Colon (tissue), 2 donors: Measurements from ENCODE around the gene PEX11B.

ENCODE experiments used
- FAIRE-seq: peaks from 2 replicates; lab custom pipeline; 2012; peaks lifted over from hg19 to GRCh38; lab: Jason Lieb, UNC
- donor health status: control.
- donor health status: control.

PEX11B gene

DNA sequence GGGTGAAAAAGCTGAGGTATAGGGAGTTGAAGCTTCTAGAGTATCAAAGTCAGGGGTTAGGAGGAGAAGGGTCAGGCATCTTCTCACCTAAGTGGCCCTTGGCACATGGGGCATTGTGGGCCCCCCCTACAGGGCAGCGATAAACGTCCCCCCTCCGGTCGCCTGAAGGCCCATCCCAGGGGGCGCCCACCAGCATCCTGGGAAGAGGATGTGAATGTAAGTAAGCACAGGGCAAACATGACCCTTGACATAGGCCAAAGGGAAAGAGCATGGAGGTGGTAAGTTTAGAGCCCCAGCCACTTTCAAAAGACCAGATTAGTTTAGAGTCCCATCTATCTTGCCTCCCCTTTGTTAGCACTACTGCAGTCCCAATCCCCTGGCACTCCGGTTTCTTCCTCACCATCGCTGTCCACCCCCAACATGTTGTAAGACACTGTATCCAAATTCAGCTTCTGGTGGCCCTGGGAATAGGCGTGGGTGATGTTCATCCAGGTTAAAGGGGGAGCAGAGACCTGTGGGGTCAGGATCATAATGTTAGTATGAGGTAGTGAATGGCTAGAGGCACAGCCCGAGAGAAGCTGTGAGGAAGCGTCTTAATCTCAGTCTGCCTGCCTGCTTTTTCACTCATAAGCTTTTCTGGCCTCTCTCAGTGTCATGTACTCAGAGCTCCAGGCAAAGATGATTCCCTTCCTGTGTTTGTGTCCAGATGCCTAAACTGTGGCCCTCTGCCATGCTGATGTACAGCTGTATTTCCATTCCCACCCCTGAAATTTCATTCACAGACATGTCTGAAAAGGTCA is 11.4 kb downstream of the PEX11B start:
- no peak for FAIRE-seq

DNA sequence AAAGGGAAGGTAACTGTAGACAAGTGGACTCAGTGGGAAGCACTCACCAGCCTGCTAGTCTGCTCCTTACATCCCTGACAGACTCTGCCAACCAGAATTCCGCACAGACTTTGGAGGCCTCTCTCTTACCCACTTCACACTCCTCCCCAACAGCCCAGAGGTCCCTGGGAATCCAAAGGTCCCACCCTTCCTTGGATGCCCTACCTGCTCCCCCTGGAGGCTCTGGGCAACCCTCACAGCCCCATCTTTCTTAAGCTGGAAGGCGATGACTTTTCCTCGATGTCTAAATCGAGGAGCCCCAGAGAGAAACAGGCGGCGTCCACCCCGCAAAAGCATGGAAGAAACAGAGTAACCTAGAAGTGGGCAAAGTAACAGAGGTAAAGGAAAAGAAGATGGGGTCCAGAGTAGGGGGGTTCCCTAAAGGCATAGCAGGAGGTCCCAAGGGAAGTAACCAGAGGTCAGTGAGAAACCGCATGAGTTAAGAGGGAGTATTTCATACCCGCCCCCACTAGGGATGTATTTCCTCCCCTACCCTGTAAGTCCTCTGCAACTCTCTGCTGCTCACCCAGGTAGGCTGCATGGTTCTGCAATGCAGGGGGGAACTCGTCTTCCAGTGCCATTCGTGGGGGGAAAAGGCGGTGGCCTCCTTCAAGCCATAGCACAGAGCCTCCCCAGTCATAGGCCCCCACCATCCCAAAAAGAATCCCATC is 17.1 kb downstream of the PEX11B start:
- no peak for FAIRE-seq

DNA sequence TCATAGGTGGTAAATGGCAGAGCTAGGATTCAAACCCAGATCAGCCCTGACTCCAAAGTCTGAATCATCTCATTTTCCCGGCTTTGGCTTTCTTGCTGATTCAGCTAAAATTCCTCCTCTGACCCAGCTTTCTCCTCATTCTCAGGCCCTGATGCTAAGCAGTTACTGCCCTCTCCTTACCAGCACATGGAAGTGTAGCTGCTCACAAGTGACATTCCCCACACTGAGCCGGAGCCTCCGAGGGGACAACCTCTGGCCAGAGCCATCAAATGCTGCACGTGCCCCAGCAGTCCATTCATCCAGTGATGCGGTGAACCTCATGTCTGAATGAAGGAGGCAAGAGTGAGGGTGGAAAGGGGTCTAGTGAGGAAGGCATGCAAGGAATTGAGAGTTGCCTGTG is 19.8 kb downstream of the PEX11B start:
- no peak for FAIRE-seq

DNA sequence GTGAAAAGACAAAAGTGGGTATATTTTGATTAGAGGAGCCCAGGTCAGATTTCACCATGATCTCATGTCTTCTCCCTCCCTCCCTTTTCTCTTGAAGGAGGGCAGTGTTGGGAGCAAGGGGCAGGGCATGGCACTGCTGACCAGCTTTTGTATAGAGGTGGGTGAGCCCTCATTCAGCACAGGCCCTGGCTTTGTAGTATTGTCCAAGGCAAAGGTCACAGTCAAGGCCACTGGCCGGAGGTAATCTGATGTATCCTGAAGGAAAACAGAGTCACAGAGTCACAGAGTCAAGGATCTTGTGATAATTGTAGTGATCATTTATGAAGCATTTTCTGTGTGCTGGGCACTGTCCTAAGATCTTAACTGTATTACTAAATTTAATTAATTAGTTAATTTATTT is 20.5 kb downstream of the PEX11B start:
- no peak for FAIRE-seq

DNA sequence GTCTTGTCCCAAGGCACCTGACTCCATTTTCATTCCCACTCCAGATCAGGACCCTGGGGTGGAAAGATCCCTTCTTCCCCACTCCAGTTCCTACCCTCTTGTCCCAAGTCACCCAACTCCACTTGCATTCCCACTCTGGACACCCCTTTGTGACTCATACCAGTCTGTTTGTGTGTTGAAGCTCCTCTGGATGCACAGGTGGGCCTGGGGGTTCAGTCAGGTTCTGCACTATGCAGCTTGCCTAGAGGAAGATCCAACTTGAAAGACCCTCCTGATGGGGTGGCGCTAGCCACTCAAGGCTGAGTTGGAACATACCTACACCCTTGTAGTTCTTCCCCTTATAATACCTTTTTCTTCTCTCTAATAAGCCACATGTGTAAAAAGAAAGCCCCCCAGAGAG is 23.0 kb downstream of the PEX11B start:
- no peak for FAIRE-seq

DNA sequence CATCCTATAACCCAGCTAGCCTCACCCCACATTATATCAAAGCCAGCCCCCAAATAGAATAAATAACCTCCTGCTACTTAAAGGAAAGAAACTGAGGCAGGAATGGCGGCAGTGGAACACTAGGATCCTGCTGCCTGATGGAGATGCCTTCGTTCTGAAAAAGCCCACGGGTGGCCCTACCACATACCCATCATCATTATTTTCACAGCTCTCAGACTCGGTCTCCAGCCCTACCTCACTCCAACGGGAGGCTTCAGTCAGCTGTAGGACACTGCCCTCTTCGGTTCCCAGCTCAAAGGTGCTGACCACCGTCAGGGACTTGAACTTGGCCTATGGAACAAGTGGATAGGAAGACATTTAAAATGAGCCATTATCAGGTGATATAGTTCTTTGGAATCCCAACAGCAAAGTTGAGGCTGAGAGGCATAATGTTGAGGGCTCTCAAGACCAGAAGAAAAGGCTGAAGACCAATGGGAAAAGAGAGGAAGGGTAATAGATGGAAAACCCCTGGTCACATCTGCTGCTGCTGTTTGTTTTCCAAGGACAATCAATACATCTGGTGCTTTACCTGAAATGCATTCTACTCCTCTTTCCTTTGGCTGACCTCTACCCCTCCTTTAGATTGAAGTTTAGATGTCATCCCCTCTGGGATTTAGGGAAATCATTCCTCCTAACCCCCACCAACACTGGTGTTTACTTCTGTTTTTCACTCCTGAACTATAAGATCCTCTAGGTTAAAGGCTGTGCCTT is 25.0 kb downstream of the PEX11B start:
- no peak for FAIRE-seq

DNA sequence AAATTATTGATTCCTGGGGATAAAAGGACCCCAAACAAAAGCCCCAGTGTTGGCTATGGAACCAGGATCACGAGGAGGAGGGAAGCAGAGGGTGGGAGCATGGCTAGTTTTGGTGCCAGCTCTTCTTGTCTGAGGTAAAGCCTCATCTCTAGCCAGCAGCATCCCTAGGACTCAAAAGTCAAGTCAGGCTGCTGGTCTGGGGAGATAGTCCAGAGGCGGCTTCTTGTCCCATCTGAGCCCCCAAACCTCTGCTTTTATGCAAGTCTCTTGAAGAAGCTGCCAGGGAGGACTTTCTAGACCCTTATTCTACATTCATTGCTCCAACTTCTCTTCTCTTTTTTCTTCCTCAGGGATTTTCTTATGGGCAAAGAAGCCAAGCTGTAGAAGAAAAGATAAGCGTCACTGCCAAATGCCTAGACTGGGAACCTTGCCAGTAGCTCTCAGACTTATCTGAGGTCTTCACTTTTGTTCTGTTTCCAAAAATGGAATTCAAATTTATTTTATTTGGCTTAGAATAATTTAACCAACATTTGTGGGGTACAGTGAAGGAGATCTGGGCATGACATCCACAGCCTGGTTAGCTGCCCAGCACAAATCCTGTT is 25.9 kb downstream of the PEX11B start:
- no peak for FAIRE-seq

DNA sequence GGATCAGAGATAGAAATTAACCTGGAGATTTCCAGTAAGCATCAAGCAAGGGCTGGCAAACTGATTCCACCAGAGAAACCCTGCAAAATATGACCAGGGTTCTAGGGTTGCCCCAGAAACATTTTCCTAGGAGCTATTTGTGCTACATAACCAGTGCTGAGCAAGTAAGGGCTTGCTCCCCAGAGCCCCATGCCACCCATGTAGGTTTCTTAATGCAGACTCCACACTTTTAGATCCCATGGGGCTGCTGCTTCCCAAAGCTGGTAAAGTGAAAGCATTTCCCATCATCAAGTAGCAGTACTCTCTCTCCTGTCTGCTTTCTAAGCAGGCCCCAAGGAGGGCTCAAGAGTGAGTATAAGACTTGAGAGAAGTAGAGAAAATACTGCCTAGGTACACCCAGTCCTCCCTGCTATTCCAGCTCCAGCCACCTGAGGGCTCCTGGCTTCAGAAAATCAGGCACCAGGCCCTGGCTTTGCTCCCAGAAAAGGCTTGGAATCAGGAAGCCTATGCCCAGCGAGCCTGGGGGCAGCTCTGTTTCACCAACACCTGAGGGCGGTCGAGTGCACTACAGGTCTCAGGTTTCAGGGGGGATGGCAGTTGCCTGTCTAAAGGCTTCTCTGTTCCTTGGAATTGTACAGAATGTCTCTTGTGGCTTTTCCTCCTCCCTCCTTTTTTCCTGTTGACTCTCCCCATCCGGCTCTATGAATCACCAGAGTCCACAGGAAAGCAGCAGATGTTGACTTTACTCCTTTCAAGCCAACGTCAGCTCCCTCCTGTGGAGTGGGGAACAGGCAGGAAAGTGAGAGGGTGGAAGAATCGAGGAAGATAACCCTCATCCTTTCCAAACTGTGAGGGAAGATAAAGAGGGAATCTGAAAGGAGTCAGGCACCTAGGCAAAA is 26.7 kb downstream of the PEX11B start:
- no peak for FAIRE-seq

DNA sequence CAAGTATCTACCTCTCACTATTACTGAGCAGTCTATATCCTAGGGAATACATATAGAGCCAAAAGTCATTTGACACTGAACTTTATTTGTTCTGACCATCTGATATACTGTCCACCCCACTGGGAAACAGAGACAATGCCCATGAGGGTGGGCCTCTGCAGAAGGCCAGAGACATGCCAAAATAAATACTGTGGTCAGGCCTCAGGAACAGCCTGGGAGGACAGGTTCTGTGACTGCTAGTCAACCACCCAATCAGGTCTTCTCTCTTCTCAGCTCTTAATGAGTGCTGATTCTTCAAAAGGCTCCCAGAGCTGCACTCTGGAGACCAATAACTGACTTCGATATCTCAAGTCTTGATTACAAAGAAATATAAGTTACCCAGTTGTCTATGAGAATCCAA is 27.4 kb downstream of the PEX11B start:
- no peak for FAIRE-seq

DNA sequence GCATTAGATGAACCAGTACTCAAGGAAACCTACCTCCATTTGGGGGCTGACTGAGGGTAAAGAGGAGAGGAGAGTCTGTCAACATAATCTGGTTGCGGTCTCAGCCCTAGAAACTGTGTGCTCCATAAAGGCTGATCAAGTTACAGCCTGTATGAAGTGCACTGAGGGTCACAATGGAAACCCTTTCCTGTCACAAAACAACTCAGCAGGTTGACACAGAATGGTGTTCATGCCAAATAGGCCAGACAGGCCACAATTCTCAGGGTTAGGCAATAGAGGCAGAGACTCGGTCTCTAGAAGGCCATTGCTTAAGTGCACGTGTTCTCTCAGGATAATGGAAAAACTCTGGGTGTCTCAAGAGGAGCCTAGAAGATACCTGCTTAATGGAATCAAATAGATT is 28.8 kb downstream of the PEX11B start:
- FAIRE-seq, result no peak

DNA sequence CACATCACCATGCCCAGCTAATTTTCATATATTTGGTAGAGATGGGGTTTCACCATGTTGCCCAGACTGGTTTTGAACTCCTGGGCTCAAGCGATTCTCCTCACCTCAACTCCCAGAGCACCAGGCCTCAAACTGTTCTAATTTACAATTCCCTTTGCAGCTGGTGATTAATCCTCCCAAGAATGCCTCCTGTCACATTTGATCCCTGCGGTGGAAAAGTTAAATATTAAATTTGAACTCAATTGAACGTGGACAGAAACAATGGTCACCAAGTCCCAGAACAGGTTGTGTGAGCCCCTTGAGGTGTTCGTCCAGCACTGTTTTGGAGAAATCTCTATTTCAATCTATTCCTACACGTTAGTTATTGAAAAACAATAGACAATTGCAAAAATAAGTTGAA is 30.9 kb downstream of the PEX11B start:
- no peak for FAIRE-seq

DNA sequence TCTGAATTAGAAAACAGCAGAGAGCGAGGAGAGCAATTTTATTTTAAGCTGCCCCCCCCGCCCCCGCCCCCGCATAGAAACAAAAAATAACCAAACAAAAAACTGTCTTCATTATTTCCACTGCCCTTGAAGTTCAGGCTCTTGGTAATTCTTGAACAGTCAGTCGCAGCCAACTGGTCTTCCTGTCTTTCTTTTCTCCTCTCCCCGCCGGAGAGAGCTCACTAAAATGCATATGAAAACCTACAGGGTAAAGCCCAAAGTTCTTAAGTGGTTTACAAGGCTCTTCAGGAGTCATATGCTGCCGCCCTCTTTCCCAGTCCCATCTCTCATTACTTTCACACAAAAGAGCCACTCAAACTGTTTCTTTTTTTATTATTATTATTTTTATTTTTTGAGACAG is 31.7 kb downstream of the PEX11B start:
- no peak for FAIRE-seq

DNA sequence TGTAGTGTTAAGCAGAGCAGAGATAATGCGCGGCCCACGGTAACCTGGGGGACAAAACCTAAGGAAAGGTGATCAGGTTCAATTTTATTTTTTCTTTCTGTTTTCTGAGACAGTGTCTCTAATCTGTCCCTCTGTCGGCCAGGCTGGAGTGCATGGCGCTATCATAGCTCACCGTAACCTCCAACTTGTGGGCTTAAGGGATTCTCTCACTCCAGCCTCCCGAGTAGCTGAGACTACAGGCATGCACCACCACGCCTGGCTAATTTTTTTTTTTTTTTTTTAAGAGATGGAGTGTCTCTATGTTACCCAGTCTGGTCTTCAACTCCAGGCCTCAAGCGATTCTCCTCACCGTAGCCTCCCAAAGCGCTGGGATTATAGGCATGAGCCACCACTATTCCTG is 32.1 kb downstream of the PEX11B start:
- FAIRE-seq, result no peak

DNA sequence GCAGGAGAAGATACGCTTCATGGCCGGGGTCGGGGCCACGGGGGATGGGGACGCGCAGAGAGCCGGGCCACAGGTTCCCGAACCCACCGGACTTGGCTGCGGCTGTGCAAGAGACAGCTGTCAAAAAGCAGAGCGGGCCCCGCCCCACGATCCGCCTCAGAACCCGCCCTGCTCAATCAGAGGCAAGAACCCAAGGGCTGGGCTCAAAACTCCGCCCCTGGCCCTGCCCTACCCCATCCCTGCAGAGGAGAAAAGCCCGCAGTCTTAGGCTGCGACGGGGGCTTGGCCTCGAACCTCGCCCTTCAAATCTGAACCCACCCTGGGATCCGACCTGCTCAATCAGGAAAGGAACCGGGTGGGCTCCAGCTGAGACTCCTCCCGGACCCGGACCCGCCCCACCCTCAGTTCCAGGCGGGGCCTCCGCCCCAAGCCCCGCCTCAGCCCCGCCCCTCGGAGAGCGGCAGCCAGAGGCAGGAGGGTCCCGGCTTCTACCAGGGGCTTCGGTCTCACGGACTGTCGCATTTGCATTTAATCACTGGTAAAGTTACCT is 32.7 kb downstream of the PEX11B start, which contains the start of gene ANKRD35:
Gene ANKRD35, minus strand, starts transcription at position 129 of the 550 bp plus-strand sequence. Its CDS starts 108 bp downstream, at position 21.
- no peak for FAIRE-seq

DNA sequence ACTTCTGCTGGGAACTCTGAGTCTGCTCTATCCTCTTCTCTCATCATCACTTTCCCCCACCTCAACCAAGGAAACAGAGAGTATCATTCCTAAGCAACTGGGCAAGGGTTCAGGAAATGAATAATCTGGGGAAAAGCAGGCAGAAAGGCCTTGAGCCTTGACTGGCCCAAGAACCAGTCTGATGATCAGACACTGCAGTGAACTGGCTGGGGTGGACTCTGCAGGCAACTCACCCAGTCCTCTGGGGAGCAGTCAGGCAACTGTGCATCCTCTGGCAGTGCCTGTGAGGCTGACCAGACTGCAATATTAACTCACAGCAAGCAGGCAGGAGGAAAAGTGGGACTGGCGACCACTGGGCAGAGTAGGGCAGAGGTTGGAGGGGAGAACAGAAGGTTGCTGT is 33.8 kb downstream of the PEX11B start:
- FAIRE-seq, result no peak

DNA sequence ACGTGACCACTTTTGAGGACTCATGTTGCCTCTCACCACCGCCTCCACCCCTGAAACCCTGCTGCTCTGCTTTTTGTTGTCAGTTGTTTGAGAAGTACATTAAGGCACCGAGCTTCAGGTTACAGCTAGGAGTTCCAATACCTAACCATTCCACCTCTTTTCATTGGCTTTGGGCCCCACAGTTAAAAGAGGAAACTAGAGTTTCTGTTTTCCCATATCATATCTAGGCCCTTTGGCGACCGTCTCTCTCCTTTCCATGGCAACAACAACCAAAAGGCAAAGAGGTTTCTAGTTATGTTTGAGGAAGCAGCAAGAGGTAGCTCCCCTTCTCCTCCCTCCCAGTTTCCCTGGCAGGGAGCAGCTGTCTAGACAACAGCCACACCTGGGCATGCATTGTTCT is 38.7 kb downstream of the PEX11B start:
- FAIRE-seq, result no peak

DNA sequence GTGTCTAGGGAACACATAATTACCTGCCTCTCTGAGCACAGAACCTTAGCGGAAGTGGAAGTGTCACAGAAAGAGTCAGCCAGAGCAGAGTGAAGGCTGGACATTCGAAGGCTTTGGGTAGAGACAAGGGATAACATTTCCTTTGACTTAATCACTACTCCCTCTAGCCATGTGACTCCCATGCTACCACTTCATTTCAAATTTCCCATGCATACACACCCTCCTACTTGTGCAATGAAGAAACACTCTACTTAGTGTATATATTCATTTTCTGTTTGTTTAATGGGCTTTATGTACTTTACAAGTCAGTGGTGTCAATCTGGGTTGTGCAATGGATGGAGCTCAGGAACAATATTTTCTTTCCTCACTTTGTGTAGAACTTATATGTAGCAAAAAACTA is 39.8 kb downstream of the PEX11B start:
- FAIRE-seq, result no peak

DNA sequence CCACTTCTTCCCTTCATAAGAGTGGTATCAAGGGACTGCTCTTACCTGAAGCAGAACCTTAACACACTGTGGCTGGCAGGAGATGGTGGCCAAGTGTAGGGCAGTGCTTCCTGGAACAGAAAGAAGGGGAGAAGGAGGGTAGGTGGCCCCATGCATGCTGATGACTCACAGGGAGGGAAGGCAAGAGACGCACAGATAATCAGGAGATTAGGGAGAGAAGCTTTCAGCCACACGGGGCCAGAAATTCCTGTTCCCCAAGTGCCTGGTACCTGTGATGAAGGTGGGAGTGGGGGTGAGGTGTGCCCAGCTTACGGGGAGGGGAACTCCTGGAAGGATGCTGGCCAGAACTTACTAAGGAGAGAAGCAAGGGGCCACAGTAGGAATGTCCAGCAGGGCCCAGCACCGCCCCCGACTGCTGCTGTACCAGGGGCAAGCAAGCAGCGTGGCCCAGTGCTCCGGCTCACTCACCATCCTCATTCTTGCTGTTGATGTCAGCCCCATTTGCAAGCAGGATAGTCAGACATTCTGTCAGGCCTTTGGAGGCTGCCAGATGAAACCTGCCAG is 40.5 kb downstream of the PEX11B start:
- FAIRE-seq, result no peak

DNA sequence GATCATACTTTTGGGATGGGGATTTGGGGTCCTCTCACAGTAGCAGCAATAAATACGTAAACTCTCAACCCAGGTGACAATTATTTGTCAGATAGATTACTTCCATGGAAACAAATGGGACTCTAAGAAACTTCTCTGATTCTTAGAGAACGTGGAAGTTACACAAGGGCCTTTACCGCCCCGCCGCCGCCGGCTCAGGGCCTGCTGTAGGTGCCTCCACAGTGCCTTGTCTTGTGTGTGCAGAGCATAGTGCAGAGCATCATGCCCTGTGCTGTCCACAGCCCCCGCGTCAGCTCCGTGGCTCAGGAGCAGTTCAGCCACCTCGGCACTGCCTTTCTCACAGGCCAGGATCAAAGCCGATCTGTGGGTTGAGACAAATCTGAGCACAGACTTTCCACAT is 43.9 kb downstream of the PEX11B start:
- no peak for FAIRE-seq

DNA sequence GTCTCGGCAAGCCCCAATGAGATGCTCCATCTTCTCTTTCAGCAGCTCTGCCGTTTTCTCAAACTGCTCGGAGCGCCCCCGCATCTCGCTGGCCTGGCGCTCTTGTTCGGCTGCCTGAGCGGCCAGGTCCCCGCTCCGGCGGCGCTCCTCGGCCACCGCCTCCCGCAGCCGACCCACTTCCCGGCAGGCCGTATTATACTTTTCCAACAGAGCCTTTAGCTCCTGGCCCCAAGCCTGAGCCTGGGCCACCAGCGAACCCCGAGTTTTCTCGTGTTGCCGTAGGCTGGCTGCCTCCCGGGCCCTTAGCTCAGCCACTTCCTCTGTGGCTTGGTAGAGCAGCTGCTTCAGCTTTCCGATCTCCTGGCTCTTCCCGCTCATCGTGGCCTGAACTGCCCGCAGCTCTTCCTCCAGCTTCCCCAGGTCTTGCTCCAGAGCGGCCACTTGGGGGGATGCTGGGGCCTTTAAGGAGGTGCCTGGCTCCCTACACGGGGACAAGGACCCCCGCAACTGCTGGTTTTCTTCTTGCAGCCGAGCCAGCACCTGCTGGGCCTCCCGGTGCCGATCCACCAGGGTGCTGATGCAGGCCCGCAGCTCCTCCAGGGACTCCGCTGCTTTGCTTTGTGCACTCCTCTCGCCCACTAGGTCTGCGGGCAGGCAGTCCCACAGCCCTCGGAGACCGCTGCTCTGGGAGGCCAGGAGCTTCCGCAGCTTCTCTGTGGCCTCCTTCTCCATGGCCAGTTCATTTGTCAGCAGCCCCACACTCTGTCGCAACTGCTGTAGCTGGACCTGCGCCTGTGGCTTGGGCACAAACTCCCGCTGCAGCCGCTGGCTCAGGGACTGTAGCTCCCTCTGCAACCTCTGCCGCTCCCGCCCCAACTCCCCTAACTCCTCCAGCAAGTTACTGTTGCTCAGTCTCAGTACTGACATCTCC is 46.3 kb downstream of the PEX11B start:
- no peak for FAIRE-seq
